Muscle layer of colon (tissue), 2 donors: ENCODE data around the gene MYOCD.

Experiments used
- H3K27ac ChIP-seq: one replicate; pipeline ENCODE4 v1.7.0; 2013; ENCODE audit warnings: low read depth, mild to moderate bottlenecking, low read length, moderate library complexity
- H3K27me3 ChIP-seq, 2 donors: one replicate each; pipeline ENCODE4 v1.7.0; 2013; ENCODE audit warnings: low read length in 2 of 2, mild to moderate bottlenecking in 2 of 2; ENCODE audit not compliant: insufficient read depth in 2 of 2, control insufficient read depth in 1 of 2
- H3K36me3 ChIP-seq: one replicate; pipeline ENCODE4 v1.7.0; 2013; ENCODE audit warnings: mild to moderate bottlenecking, low read length; ENCODE audit not compliant: insufficient read depth
- H3K4me1 ChIP-seq: one replicate; pipeline ENCODE4 v1.7.0; 2013; ENCODE audit warnings: mild to moderate bottlenecking, low read length; ENCODE audit not compliant: insufficient read depth
- H3K4me3 ChIP-seq, 2 donors: one replicate each; pipeline ENCODE4 v1.7.0; 2013; ENCODE audit warnings: low read length in 2 of 2, low read depth in 1 of 2, mild to moderate bottlenecking in 1 of 2, moderate library complexity in 1 of 2
- H3K9ac ChIP-seq: one replicate; pipeline ENCODE4 v1.7.0; 2013; ENCODE audit warnings: low read length
- H3K9me3 ChIP-seq: one replicate; pipeline ENCODE4 v1.7.0; 2013; ENCODE audit warnings: mild to moderate bottlenecking, low read length
- donor health status: abdominal sarcoma.
- donor health status: Adenocarcinoma of cecum.

Gene MYOCD

GRCh38 chr17:12768255-12768654, 102.6 kb downstream of the MYOCD start:
- Histone ChIP-seq H3K27me3 (no peaks in the 10 kb centered on the region), H3K27ac (no peak overlapping the region), H3K9ac (no peak overlapping the region), H3K9me3 (no peaks in the 10 kb centered on the region), H3K4me1 (no peaks in the 10 kb centered on the region), H3K4me3 (no peak overlapping the region), H3K36me3 (peaks cover 10% of the 10 kb centered on the region)

- no peaks in the 10 kb centered on the region for H3K9me3 ChIP-seq
- no peak overlapping the region for H3K27ac ChIP-seq
- H3K9ac ChIP-seq = no peak overlapping the region
- no peaks in the 10 kb centered on the region for H3K36me3 ChIP-seq
- no peak overlapping the region for H3K4me3 ChIP-seq
- no peaks in the 10 kb centered on the region for H3K4me1 ChIP-seq
- no peaks in the 10 kb centered on the region for H3K27me3 ChIP-seq
Measured at GRCh38 chr17:12769981-12770380, 104.3 kb downstream of the MYOCD start.

DNA sequence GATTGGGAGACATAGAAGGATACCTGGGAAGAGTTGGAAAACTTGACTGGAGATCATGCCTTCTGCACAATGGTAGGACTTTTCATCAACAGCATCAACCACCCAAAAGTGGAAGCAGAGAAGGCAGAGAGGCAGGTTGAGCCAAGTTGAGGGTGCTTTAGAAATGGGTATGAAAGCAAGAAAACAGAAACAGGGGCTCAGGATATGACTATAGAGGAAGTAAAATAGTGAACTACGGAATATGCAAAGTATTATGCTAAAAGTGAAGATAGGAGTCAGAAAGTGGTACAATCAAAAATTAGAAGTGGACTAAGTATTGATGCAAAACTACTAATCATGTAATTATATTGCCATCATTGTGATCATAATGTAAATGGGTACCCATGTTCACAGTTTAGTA, 107.5 kb downstream of the MYOCD start:
- Histone ChIP-seq H3K27me3 (no peaks in the 10 kb centered on the region), H3K4me3 (no peak overlapping the region)

DNA sequence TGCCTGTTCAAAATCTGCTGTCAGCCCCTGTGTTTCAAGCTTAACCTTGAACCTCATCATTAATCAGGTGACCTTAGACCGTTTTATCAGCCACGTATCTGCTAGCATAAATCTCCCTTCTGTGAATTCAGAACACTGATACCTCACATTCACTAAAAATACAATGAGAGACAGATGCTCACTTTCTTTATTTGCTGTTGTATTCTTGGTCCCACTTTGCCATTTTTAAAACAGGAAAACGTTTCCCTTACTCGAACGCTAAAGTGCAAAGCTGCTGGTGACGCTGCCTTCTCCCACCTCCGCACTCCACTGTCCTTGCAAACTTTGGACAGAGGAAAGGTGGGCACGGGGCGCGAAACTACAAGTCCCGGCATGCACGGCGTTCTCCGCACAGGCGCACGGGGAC, 123.4 kb downstream of the MYOCD start:
- H3K9ac ChIP-seq = no peak overlapping the region

More for the DNA sequence above, 107.5 kb downstream of the MYOCD start:
- Histone ChIP-seq H3K9ac (no peak overlapping the region), H3K9me3 (no peaks in the 10 kb centered on the region), H3K27ac (no peak overlapping the region), H3K4me1 (no peaks in the 10 kb centered on the region), H3K36me3 (no peaks in the 10 kb centered on the region)

GRCh38 chr17:12789481-12790248, 124.0 kb downstream of the MYOCD start, which contains the start of gene ARHGAP44:
TSS of gene ARHGAP44 (plus strand) at chr17:12789498. CDS start at chr17:12789839, 341 bp downstream.
- Histone ChIP-seq H3K36me3 (no peaks in the 10 kb centered on the region), H3K4me3 (peak within 1 kb of the TSS; percentile 55 to 60), H3K4me1 (peaks cover 4% of the 10 kb centered on the region), H3K27ac (peak within 1 kb of the TSS; percentile 13), H3K9me3 (no peaks in the 10 kb centered on the region), H3K9ac (no peak within 1 kb of the TSS), H3K27me3 (no peaks in the 10 kb centered on the region)

More for the DNA sequence above, 123.4 kb downstream of the MYOCD start:
- Histone ChIP-seq H3K27me3 (no peaks in the 10 kb centered on the region), H3K27ac (no peak overlapping the region), H3K9me3 (no peaks in the 10 kb centered on the region), H3K4me3 (peak overlapping the region; percentile 55 to 60), H3K36me3 (no peaks in the 10 kb centered on the region), H3K4me1 (peaks cover 4% of the 10 kb centered on the region)

DNA sequence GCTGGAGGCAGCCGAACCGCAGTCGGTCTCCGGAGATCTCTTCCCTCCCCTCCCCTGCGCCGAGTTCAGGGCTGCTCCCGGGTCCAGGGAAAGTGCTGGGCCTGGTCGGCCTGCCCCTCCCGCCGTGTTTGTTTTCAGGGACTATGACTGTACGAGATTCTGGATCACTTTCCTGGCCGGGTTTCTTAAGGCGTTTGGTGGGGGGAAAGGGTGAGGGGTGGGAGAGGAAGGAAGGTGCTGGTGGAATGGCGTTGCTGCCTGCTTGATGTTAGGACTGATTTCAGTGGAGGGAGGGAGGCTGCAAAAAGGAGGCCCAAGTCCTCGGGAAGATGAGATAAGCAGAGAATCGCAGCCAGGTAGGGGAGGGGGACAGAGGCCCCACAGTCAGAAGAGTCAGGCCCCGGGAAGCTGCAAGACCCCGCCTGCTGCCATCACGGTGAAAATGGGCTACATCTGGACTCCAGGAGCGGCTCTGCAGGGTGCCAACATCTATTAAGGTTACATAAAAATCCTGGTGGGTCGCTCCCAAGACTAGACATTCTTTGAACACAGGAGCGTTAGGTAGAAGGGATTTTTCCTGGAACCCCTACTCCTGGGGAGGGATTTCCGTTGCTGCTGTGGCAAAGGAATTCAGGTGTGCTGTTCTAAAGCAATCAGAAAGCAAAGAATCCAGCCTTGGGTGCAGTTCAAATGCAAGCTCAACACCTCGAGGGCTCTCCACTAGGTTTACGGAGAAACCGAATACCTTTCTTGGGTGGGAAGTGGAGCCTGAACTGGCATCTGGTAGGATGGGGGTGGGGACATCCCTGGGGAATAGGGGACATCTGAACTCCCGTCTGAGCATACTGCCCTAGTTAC, 124.8 kb downstream of the MYOCD start:
- no peak overlapping the region for H3K9ac ChIP-seq

DNA sequence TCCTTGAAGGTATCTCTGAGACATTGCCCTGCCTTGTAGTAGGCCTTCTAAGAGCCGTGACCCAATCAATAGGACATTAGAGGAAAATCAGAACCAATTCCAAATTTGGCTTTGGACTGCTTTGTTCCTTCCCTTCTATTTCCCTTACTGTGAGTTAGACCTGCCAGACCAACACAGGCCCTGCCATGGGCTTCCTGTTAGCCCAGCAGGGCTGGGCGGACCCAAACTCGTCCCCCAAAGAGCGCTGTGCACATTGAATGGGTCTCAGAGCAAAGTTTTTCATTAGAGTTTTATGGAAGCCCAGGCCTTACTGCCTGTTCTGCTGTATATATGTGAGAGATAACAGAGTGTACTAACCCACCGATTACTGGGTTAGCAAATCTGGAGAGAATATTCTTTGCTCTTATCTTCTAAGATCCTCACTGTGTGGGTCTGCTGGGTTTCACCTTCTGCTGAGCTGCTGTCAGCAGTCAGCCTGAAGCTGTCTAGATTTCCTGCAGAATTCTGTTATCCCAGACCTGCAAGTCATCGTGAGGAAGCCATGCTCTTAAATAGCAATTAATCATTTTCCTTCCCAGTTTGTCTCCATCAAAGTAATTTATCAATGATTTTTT, 129.3 kb downstream of the MYOCD start:
- H3K36me3 ChIP-seq = no peaks in the 10 kb centered on the region
- no peaks in the 10 kb centered on the region for H3K9me3 ChIP-seq
- H3K9ac ChIP-seq = no peak overlapping the region
- H3K27me3 ChIP-seq = no peaks in the 10 kb centered on the region
- no peak overlapping the region for H3K27ac ChIP-seq
- H3K4me3 ChIP-seq = no peak overlapping the region
- peaks cover 4% of the 10 kb centered on the region for H3K4me1 ChIP-seq

More for the DNA sequence above, 124.8 kb downstream of the MYOCD start:
- Histone ChIP-seq H3K36me3 (no peaks in the 10 kb centered on the region), H3K9me3 (no peaks in the 10 kb centered on the region), H3K27me3 (no peaks in the 10 kb centered on the region), H3K4me1 (peaks cover 4% of the 10 kb centered on the region), H3K4me3 (peak overlapping the region; percentile 55 to 60), H3K27ac (peak overlapping the region; percentile 13)

DNA sequence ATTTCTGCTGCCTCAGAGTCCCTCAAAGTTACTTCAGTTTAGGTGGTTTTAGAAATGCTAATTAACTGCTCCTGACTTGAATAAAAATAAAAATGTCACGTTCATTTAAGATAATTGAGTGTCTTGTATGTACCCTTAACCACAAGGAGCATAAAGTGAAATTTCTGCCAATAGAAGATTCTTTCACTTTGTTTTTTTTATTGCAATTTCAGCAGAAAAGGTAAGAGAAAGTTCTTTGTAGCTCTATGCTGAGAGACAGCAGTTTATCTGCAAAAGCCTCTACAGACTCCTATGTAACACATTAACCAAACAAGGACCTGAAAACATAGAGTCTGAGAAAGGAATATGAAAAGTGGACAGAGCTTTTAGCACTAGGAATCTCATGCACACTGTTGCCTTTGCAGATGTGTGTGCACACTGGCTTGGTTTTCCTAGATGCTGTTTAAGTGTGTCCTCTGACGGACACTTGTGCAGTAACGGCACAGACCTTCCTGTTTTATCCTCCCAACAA, 135.2 kb downstream of the MYOCD start:
- H3K27me3 ChIP-seq = no peaks in the 10 kb centered on the region
- no peak overlapping the region for H3K9ac ChIP-seq
- no peaks in the 10 kb centered on the region for H3K4me1 ChIP-seq
- H3K27ac ChIP-seq = no peak overlapping the region
- no peaks in the 10 kb centered on the region for H3K36me3 ChIP-seq
- no peaks in the 10 kb centered on the region for H3K9me3 ChIP-seq
- no peak overlapping the region for H3K4me3 ChIP-seq

DNA sequence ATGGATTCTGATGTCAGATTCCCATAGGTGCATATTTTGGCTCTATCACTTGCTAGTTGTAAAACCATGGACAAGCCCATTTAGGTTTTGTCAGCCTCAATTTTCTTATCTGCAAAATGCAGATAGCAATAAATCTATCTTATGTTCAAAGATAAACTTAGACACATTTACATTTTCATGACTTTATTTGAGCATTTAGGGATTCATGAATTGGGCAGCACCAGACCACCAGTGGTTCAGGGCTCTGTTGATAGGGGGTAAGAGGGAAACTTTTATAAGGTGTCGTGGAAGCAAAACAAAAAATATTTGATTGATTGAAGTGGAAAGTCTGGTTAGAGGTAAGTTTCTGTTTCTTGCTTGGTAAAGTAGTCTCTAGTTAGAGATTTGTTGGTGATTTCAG, 140.9 kb downstream of the MYOCD start:
- Histone ChIP-seq H3K9me3 (peaks cover 3% of the 10 kb centered on the region), H3K4me3 (no peak overlapping the region)

GRCh38 chr17:12808723-12809122, 143.0 kb downstream of the MYOCD start:
- Histone ChIP-seq H3K27me3 (no peaks in the 10 kb centered on the region), H3K4me3 (no peak overlapping the region), H3K36me3 (no peaks in the 10 kb centered on the region), H3K9me3 (peaks cover 3% of the 10 kb centered on the region), H3K27ac (no peak overlapping the region), H3K4me1 (no peaks in the 10 kb centered on the region), H3K9ac (no peak overlapping the region)

More for the DNA sequence above, 140.9 kb downstream of the MYOCD start:
- no peak overlapping the region for H3K27ac ChIP-seq
- no peak overlapping the region for H3K9ac ChIP-seq
- no peaks in the 10 kb centered on the region for H3K27me3 ChIP-seq
- H3K4me1 ChIP-seq = no peaks in the 10 kb centered on the region
- H3K36me3 ChIP-seq = no peaks in the 10 kb centered on the region

DNA sequence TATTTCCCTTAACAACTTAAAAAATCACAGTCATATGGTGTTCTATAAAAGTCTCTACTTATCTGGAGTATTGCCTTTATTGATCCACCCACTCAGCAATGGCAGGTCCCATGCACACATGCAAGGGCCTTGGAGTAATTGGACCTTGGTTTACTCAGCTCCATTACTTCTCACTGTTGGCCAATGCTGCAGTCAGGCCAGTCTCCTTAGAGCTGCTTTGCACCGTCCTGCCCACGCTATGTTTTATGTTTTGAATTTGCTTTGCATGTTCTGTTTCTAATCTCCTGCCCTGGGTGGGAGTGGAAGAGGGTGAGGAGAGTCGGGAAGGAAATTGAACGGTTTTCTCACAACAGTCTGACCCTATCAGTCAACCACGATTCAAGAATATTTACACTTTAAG, 147.2 kb downstream of the MYOCD start:
- no peak overlapping the region for H3K9ac ChIP-seq
- H3K27ac ChIP-seq = no peak overlapping the region
- peaks cover 3% of the 10 kb centered on the region for H3K9me3 ChIP-seq
- no peaks in the 10 kb centered on the region for H3K36me3 ChIP-seq
- H3K27me3 ChIP-seq = no peaks in the 10 kb centered on the region
- H3K4me3 ChIP-seq = no peak overlapping the region
- H3K4me1 ChIP-seq = no peaks in the 10 kb centered on the region
